GM19372 (cell line): ENCODE measurements around the gene CSMD2.

Source experiments
- ATAC-seq: cut with Tn5 transposase; IDR thresholded peaks from one replicate; pipeline ENCODE4 v1.9.1; 2021; ENCODE audit warnings: mild to moderate bottlenecking, low read depth, moderate library complexity; ENCODE audit not compliant: unreplicated experiment

The CSMD2 gene

DNA sequence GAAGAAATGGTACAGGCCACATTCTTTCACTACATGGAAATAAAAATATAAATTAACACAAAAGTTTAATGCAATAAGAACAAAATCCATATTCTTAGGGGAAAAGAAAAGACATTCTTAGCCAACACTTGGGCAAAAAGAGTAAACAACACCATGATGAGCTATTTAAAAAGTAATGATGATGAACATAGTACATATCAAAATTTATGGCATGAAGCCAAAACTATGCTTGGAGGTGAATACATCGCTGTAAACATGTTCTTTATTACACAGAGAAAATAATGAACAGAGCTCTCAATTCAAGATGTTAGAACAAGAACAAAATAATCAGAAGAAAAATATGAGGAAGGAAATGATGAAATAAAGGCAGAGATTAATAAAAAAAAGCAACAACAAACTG is 534.3 kb downstream of the CSMD2 start:
- ATAC-seq, result no peak

DNA sequence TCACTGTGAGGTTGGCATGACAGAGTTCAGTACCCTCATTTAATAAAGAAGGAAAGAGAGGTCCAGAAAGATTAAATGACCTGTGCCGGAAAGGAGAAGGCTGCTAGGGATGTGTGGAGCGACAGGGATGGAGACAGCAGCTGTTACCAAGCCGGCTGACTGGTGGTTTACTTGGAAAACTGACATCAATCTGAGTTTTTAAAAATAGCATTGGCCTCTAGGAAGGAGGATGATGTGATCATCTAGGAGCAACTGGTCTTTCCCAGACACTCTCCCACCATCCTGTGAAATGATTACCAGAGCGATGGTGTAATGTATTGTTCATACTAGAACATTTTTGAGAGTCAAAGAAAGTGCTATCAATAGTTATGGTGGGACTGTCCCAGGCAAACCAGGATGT is 538.2 kb downstream of the CSMD2 start:
- ATAC-seq, result no peak

DNA sequence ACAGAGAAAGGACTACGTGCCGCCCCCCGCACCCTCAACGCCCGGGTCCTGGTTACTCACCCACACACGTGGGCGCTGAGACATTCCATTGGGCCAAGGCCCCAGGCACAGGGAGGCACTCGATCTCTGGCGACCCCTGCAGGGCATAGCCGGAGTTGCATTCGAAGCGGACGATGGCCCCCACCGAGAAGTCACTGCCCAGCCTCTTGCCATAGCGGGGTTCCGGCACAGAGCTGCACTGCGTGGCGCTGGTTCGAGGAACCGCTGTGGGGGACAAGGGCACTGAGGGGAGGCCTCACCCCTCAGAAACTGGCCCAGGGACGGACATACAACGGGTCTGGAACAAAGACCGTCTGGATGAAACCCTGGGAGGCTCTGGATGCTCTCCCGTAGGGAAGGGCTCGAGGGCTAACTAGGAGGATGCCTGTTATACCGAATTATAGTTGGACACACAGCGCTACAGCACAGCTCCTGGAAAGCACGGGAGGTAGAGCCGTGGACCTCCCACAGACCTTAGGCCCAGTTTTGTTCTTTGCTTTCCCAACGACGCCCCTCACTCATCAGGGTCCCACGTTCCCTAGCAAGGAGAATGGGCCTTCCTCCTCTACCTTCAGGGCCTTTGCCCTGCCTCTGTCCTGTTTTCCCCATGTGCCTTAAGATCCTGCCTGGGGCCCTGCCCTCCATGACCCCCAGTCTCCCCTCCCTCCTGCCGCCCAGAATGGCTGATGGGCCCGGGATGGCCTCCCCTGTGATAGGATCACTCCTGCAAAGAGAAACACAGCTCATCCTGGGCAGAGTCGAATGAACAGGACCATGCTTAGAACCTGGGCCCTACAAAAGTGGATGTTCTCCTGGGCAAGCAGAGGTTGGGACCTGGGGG is 539.8 kb downstream of the CSMD2 start:
- ATAC-seq, result no peak

DNA sequence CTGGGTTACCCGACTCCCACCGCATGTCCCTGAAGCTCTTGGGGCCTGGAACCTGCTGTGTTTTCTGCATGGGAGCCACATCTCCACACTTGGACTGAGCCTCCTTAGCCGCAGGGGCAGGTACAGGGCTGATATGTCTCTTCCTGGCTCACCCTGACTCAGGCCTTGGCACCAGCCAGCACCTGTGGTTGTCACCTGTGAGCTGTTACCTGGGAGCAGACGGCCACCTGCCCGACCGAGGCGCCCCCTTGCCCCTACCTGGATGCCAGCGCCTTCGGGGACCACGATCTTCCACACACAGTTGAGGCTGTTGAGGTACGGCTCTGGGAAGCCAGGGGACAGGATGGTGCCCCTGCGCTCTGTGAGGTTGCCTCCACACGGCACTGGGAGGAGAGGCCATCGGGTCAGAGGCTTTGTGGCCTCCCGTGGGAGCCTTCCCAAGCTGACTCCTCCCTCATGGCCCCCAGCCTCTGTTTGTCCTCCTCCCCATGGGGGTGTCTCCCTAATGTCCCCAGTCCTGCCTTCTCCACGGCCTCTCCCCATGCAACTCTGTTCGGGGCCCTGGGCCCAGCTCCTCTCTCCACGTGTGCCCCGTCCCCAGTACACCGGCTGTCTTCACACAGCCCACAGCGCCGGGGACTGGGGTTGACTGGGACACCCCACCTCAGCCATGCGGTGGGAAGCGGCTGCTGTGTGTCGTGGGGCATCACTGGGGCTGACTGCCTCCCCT is 540.6 kb downstream of the CSMD2 start:
- no peak for ATAC-seq

DNA sequence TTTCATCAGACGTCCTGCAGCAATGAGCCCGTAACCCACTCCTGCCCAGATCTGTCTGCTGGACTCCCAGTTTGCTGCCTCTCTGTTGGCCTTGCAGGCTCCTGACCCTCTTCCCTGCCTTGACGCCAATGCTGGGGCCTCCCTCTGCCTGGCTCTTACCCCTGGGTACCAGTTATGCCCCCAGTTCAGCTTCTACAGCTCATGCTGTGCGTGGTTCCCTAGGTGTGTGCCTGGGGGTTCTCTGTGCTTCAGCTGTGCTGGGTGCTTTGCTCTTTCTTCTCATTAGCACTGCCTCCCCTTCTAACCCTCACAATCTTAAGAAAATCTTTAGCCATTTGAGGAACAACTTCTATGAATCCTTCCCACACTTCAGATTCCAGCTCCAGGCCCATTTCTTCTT is 541.2 kb downstream of the CSMD2 start:
- ATAC-seq, result no peak

DNA sequence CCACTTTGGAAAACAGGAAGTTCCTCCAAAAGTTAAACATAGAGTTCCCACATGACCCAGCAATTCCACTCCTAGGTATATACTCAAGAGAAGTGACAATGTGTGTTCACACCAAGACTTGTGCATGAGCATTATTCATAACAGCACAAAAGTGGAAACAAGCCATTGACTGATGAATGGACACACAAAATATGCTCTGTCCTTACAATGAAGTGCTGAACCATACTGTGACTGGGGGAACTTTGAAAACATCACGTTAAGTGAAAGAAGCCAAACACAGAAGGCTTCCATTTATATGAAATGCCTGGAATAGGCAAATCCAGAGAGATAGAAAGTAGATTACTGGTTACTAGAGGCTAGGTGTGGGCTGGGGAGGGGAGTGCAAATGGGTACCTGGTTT is 542.3 kb downstream of the CSMD2 start:
- ATAC-seq, result no peak

DNA sequence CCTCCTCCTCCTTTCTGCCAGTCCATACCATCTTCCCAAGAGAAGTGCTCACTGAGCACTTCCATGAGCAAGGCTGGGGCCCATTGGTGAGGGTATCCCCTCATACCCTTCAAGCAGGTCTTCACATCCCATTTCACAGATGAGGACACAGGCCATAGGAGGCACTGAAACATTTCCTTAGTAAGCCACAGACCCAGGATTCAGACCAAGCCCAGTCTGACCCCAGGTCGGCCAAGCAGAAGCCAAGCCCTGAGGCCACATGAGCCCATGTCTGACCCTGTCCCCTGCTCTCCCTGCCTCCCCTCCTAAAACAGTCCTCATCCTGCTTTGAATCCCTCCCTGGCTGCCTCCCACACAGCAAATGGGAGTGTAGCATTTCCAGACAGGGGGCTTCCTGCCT is 546.4 kb downstream of the CSMD2 start:
- ATAC-seq, result no peak

DNA sequence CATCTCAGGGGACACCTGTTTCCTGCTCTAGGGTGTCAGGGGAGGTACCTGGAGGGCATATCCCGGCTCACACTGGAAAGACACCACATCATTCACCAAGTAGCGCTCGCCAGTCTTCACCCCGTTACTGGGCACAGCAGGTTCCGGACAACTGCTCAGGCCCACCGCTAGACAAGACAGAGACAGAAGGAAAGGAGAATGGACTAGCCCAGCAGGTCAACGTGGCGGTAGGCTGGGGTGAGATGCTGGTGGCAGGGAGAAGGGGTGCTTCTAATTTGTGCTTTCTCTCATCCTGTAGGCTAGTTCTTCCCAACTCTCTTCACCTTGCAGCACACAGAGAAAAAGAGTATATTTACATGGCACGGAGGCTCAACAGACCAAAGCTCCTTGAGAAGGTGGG is 547.6 kb downstream of the CSMD2 start:
- ATAC-seq, result no peak

DNA sequence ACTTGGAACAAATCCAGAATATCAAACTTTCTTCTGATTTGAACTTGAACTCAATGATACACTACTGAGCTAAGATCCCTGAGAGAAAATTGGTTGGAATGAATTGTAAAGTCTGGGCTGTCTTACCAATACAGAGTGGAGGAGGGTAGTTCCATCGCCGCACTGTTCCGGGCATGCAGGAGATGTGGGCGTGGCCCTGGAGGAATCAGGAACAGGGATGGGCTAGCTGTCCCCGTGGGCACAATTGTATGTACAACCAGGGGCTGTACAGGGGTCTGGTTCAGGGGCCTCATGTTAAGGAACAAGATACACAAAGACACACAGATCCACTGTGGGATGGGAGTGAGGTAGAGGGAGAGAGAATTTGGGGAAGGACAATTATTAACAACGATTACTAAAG is 548.2 kb downstream of the CSMD2 start:
- no peak for ATAC-seq

DNA sequence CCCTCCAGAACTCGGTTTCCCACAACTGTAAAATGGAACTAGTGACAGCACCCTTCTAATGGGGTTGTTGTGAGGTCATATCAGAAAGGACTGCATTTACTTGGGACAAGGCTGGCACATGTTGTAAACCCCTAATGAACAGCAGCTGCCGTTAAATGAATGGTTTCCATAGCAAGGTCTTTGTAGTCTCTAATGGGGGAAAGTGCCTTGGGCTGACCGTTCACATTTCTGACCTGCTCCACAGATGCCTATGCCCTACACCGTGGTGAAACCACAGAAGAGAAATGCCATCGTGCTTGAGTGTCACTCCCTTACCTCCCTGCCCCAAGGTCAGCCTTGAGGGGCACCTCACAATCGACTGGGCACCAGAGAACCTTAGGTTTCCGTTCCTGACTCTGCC is 549.5 kb downstream of the CSMD2 start:
- no peak for ATAC-seq

DNA sequence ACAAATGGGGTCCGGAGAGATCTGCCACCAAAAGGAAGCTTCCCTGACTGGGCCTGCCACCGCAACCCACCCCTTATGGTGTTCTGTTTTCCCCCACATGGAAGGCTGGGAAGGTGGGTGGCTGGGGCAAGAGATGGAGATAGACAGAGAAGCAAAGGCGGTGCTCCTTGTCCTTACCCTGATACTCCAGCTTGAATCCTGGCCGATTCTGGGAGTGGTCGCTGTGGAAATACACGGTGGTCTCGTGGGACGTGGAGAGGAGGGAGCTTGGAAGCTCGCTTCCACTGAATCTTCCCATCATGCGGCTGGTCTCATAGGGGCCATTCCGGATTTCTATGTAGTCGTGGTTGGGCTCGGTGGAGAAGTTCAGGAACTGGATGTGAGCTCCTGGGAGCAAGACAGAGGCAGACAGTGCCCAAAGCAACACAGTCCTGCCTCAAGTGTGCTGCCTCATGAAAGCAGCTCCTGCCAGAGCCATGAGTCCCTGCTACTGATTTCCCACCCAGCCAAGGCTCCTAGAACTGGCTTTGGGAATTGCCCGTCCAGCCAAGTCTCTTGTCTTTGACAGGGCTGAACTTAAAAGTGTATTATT is 554.1 kb downstream of the CSMD2 start:
- ATAC-seq, result no peak

DNA sequence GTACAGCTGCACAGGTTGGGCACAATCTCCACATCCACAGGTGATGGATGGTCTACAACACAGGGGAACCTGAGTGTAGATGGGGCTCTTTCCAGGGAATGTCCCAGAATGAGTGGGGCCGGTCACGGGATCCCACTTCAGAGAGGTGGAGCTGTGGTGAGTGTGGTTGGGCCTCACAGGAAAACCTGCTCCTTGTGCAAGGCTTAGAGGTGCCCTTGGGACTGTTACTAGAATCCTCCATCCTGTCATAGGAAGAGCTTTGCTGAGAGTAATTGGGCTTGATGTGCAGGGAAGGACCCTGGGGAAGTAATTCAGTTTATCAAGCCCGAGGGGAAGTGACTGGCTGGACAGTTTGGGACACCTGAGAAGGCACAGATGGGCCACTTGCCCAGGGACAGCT is 554.6 kb downstream of the CSMD2 start:
- no peak for ATAC-seq

DNA sequence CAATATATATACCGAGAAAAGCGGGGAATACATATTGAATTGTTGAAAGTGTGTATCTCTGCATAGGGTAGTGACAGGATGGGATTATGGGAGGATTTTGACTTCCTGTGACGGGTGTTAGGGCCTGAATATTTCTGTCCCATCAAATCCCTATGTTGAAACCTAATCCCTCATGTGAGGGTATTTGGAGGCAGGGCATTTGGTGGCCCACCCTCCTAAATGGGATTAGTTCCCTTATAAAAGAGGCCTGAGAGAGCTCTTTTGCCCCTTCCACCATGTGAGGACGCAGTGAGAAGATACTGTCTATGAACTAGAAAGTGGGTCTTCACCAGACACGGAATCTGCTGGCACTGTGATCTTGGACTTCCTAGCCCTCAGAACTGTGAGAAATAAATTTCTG is 555.3 kb downstream of the CSMD2 start:
- no peak for ATAC-seq

DNA sequence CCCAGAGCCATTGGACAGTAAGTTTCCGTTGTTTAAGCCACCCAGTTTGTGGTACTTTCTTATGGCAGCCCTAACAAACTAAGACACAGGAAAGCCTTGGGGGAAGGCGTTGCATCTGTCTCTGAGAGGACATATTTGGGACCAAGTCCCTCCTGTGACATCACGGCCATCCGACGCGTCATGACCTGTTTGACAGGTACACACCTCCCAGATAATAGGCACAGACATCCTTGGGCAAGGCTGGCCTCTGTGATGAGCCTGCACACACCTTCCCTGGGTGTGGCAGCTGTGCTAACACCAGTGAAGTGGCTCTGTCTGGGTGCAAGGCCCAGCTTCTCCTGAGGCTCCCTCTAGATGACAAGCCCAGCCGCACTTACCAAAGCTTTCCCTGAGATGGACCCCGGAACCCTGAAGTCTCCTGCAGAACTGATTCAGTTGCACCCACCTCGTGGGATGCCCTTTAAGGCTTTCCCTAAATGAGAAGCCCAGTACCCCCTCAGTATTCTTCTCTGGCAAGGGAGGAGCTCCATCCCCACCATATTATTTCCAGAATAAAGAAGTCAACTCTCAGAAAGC is 556.1 kb downstream of the CSMD2 start:
- ATAC-seq, result no peak

DNA sequence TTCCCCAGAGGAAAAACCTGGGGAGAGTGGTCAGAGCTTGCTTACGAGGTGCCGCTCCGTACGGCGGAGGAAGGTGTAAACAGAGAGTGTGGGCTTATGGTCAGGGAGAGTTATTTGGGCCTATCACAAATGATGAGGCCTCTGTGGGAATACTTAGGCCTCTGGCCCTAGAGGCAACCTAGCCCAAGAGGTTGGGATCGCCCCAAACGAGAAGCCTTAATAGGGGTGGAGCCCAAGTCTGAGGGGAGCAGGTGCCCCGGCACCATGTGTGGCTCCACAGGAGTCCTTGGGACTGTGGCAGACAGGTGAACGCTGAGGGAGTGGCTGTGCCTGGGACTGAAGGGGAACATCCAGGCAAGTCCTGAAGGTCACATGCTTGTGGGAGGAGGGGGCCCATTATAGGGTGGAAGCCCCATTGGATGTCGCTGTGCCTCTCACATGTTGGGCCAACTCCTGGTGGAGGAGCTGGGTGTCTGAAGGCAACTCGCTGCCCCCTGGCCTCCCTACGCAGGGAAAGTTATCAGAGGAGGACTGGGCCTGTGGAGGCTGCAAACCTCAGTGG is 557.5 kb downstream of the CSMD2 start:
- ATAC-seq, result no peak

DNA sequence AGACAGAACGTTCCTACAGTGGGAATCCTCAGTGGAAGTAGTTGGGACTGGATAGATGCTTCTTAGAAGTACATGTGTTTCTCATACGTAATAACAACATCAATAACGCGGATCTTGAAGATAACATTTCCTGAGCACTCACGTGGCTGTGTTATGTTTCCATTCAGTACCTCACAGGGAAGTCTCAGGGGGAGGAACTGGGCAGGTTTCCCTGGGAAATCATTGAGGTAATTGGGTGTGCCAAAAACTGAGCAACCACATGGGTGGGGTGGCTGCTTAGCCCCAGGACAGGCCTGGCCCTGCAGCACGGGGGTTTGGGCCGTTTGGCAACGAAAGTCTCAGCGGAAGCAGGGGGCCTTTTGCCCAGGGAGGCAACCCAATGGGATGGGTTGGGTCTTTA is 558.8 kb downstream of the CSMD2 start:
- ATAC-seq, result no peak

DNA sequence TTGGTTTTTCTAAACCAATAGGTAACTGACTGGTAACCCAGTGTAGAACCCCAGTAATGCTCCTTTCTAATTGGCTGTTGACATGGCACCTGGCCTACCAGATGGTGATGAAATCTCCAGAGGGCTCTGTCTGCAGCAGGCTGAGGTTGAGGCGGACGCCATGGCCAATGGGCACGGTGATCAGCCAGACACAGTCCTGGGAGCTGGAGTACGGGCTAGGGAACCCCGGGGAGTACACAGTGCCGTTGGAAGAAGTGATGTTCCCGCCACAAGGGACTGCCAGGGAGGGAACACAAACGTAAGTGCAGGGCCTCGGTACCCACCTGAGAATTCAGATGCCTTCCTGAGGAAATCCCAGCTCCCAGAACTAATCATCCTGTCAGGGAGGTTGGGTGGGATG is 562.8 kb downstream of the CSMD2 start:
- ATAC-seq, result no peak

DNA sequence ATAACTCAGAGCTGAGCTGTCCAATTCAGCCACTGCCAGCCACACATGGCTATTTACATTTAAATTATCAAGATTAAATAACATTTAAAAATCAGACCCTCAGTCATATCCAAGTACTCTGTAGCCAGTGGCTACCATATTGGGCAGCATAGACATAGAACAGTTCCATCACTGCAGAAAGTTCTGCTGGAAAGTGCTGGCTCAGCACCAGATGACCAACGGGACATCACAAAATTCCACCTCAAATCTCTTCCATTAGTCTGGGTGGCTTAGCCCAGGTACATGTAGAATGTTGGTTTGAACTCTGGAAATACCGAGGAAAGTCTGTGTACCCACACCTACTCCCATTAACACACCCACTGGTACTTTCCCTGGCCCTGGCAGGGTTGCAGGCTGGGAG is 563.3 kb downstream of the CSMD2 start:
- no peak for ATAC-seq

DNA sequence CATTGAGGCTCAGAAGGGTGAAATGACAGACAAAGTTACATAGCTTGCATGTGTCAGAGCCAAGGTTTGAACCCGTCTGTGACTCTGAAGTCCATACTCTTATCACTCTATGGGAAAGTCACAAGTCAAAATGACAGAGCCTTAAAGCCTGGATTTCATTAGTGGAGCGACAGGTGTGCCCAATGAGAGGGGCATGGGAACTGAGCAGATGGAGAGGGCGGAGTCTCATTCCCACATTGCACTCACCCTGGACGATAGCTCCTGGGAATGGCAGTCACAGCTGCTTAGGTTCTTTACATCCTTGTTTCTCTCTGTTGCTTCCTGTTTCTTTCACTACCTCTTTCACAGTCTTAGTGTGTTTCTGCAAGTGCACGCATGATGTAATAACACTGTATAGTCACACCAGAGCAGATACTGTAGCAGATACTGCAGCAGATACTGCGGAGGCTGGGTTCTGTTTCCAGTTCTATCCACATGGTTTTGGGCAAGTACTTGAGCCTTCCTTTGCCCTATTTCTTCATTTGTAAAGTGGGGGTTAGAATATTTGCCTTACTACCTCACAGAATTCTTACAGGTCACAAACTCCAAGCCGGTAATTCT is 565.4 kb downstream of the CSMD2 start:
- no peak for ATAC-seq

DNA sequence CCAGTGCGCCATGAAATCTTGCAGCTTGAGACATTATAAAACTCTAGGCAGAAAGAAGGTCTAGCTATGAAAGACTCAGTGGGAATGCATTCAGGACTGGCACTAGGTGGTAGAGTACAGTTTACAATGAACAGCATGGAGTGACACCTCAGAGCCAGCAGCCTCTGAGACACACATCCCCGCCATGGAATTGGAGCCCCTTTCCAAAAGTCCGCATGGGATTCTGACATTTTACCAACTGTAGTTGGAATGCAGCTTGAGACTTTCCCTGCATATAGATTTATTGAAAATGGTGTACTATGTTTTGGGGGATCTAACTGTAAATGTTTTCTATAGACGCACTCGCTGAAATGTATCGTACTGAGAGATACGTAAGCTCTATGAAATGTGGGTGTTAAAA is 576.3 kb downstream of the CSMD2 start:
- no peak for ATAC-seq

DNA sequence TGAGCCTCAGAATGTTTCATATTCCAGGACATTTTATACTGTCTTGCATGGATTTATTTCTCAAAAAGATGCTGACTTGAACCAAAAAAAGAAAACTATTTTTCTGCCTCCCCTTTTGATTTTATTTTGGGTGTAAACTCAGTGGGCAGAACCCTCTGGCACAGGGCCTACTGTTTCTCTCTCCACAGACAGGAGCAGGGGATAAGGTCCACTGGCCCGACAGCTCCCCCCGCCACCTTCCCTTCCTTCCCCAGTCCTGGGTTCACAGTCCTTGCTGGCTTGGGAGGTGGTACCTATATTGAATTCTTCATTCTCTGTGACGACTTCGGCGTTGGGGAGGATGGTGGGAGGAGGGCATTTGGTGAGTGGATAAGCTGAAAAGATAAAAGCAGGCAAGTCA is 578.2 kb downstream of the CSMD2 start:
- ATAC-seq, result no peak
